Heart left ventricle (tissue), 16 donors: Measurements from ENCODE around the gene DCUN1D1. TPM values are rescaled to one million over a fixed set of nuclear protein-coding genes. Genes with fewer than 3 reads are reported as not detected.
"Not testable (repeated sequence)": the region's sequence is repeated elsewhere in the genome, so short reads cannot be mapped to it uniquely, and the experiment has no call there.

ENCODE experiments used
- ATAC-seq, 4 donors: fragments of 200-7000 bp; cut with Tn5 transposase; one replicate each; pipeline ENCODE4 v1.9.1; 2020 to 2022; ENCODE audit warnings: moderate library complexity in 4 of 4, mild to moderate bottlenecking in 3 of 4, moderate number of reproducible peaks in 1 of 4
- DNase-seq, 5 donors: peaks; one replicate each; pipeline ENCODE4 v3.0.0-alpha.2; 2020
- H3K27ac ChIP-seq, 12 donors: fragments of 200-600 bp; sonication (generic) in 4 of 12; one replicate each; pipeline versions ENCODE4 v1.5.0 to v1.8.0; 2016 to 2022; ENCODE audit warnings: mild to moderate bottlenecking in 2 of 12
- H3K27me3 ChIP-seq, 9 donors: fragments of 200-600 bp; sonication (generic) in 2 of 9; one replicate each; pipeline versions ENCODE4 v1.5.1 to v1.8.0; 2016 to 2022; ENCODE audit warnings: mild to moderate bottlenecking in 3 of 9
- H3K36me3 ChIP-seq, 9 donors: fragments of 200-600 bp; sonication (generic) in 2 of 9; one replicate each; pipeline versions ENCODE4 v1.5.0 to v1.8.0; 2018 to 2022; ENCODE audit warnings: mild to moderate bottlenecking in 2 of 9
- H3K4me1 ChIP-seq, 12 donors: fragments of 200-600 bp; sonication (generic) in 4 of 12; one replicate each; pipeline versions ENCODE4 v1.5.0 to v1.8.0; 2016 to 2022; ENCODE audit warnings: mild to moderate bottlenecking in 3 of 12
- H3K4me3 ChIP-seq, 12 donors: fragments of 200-600 bp; sonication (generic) in 4 of 12; one replicate each; pipeline versions ENCODE4 v1.5.0 to v1.8.0; 2017 to 2022; ENCODE audit warnings: mild to moderate bottlenecking in 9 of 12, moderate library complexity in 4 of 12
- H3K9me3 ChIP-seq, 12 donors: fragments of 200-600 bp; sonication (generic) in 4 of 12; one replicate each; pipeline versions ENCODE4 v1.5.0 to v1.8.0; 2016 to 2022; ENCODE audit warnings: mild to moderate bottlenecking in 1 of 12
- CTCF ChIP-seq, 12 donors: fragments of 200-600 bp; sonication (generic) in 4 of 12; IDR thresholded peaks; one replicate each; pipeline versions ENCODE4 v1.5.0 to v1.8.0; 2018 to 2022; ENCODE audit warnings: antibody characterized with exemption in 12 of 12, mild to moderate bottlenecking in 5 of 12
- POLR2A ChIP-seq, 2 donors: fragments of 450-650 bp; IDR thresholded peaks; one replicate each; pipeline ENCODE4 v1.6.1; 2017; ENCODE audit warnings: antibody characterized with exemption in 2 of 2, mild to moderate bottlenecking in 2 of 2, moderate library complexity in 2 of 2
- WGBS, 4 donors: extraction: QIAGEN DNeasy Blood & Tissue Kit in 2 of 4; methylation state at CpG; one replicate each; pipeline versions ENCODE4 v1.1.5 to v1.1.7; 2013 to 2018; 5-methylcytosine and 5-hydroxymethylcytosine counted together
- intact Hi-C, 10 donors: fragments of 100-400 bp; cut with DNase I; formaldehyde crosslinking; loops; one replicate each; pipeline versions ENCODE4 v1.11.1 to v1.14.2; 2022
- polyA plus RNA-seq, 2 donors: library from polyadenylated mRNA; stranded (reverse); fragments of 200-250 nt; gene quantifications; one replicate each; pipeline ENCODE4 v1.2.3, GENCODE V29; 2013
- total RNA-seq, 9 donors: library from RNA; depleted of rRNA in 2 of 9; stranded (reverse); fragments of >200 nt in 2 of 9; fragmentation: NEBNext Ultra II Directional in 3 of 9; extraction: Animal tissue kit (Norgen Biotek cat#: 25700) in 3 of 9; gene quantifications; one replicate each; pipeline versions ENCODE4 v1.1.0 to v1.2.4, GENCODE V29; 2016 to 2023
- donor health status: ischemic (EF 13 %, LVEDD 7.1; RV severe dilation, severe dysfunction).
- donor health status: healthy with polysubstance abuse.
- donor health status: DM: no; HTN: yes; CAD: no.
- donor health status: DM: no; HTN: no; CAD: no.
- donor health status: ischemic (EF 25% LVEDD 6.9; RV normal size, moderate dysfunction).
- donor health status: ischemic (EF 25% LVEDD 5.7; RV mildly dilated, moderate dysfunction).
- donor health status: healthy.
- donor health status: DM: yes; HTN: yes; CAD: no.
- donor health status: ischemic (EF 35%, LVEDD 5.7; RV mildly dilated, moderate dysfunction).
- donor health status: nonischemic (EF 11% LVEDD 7.7; RV severe dilation, severe dysfunction).
- donor health status: DM: yes; HTN: yes; CAD: no.
- donor health status: PGD.
- donor health status: ischemic (EF 29% LVEDD 5.4; RV normal size, mild dysfunction).
- donor health status: nonischemic (EF 23%, LVEDD 6.1; RV moderate dilation, normal function).

The DCUN1D1 gene
- total and polyA plus RNA-seq, 11 donors: 5.4 to 43.0 (median 34.8) TPM

GRCh38 chr3:182999767-183000166 is 19.4 kb upstream of the DCUN1D1 start:
- Histone ChIP-seq H3K9me3 (peaks cover 0 to 3% (median 0%) of the 10 kb centered on the region in 12 donors), H3K27ac (no peak overlapping the region), H3K36me3 (no peaks in the 10 kb centered on the region), H3K4me1 (no peaks in the 10 kb centered on the region), H3K27me3 (no peaks in the 10 kb centered on the region), H3K4me3 (no peak overlapping the region)
- TF ChIP-seq CTCF (IDR thresholded peaks at IDR 0.05): no peak
- TF ChIP-seq POLR2A (IDR thresholded peaks at IDR 0.05): no peak
- 78 to 100% (median 82%) methylated on average over 1 of the region's 1 CpG for WGBS, 4 donors
- no peak for ATAC-seq
- intact Hi-C loops: no loop called here
- no peak for DNase-seq

- H3K27me3 ChIP-seq, intact Hi-C loops, H3K27ac ChIP-seq, DNase-seq, ATAC-seq, H3K4me1 ChIP-seq, H3K4me3 ChIP-seq, H3K36me3 ChIP-seq: not testable (repeated sequence)
- H3K9me3 ChIP-seq: peaks cover 0 to 20% (median 0%) of the 10 kb centered on the region in 12 donors
- 94 to 96% (median 94%) methylated on average over 4 of the region's 4 CpGs for WGBS, 4 donors
Measured at GRCh38 chr3:182993486-182994201, 13.3 kb upstream of the DCUN1D1 start.

GRCh38 chr3:182989566-182989965 is 9.2 kb upstream of the DCUN1D1 start:
- WGBS, 4 donors: 68 to 75% (median 71%) methylated on average over 3 of the region's 3 CpGs
- no peak for DNase-seq
- TF ChIP-seq POLR2A (IDR thresholded peaks at IDR 0.05) (no peak), CTCF (IDR thresholded peaks at IDR 0.05) (no peak)
- no peaks in the 10 kb centered on the region for H3K27me3 ChIP-seq
- H3K9me3 ChIP-seq: peaks cover 0 to 15% (median 0%) of the 10 kb centered on the region in 12 donors
- H3K4me3 ChIP-seq: no peak overlapping the region
- no peak overlapping the region for H3K27ac ChIP-seq
- intact Hi-C loops: no loop called here
- H3K4me1 ChIP-seq: no peaks in the 10 kb centered on the region
- ATAC-seq: no peak
- no peaks in the 10 kb centered on the region for H3K36me3 ChIP-seq

- intact Hi-C loops: no loop called here
- DNase-seq (no peak), ATAC-seq (no peak)
- Histone ChIP-seq H3K9me3 (no peaks in the 10 kb centered on the region), H3K36me3 (no peaks in the 10 kb centered on the region), H3K4me1 (peaks cover 0 to 4% (median 1%) of the 10 kb centered on the region in 12 donors), H3K27ac (no peak overlapping the region), H3K27me3 (no peaks in the 10 kb centered on the region), H3K4me3 (no peak overlapping the region)
- 84 to 89% (median 85%) methylated on average over 5 to 6 of the region's 6 CpGs for WGBS, 4 donors
- no peak for TF ChIP-seq CTCF (IDR thresholded peaks at IDR 0.05)
- TF ChIP-seq POLR2A (IDR thresholded peaks at IDR 0.05): no peak
Measured at GRCh38 chr3:182986021-182986420, 5.7 kb upstream of the DCUN1D1 start.

- intact Hi-C loops: no loop called here
- no peaks in the 10 kb centered on the region for H3K27me3 ChIP-seq
- H3K27ac ChIP-seq: no peak overlapping the region
- H3K4me1 ChIP-seq: peaks cover 2 to 14% (median 7%) of the 10 kb centered on the region in 12 donors
- ATAC-seq (no peak), DNase-seq (no peak)
- H3K4me3 ChIP-seq: no peak overlapping the region
- TF ChIP-seq CTCF (IDR thresholded peaks at IDR 0.05) (no peak), POLR2A (IDR thresholded peaks at IDR 0.05) (no peak)
- no peaks in the 10 kb centered on the region for H3K36me3 ChIP-seq
- H3K9me3 ChIP-seq: no peaks in the 10 kb centered on the region
Measured at GRCh38 chr3:182983876-182984275, 3.5 kb upstream of the DCUN1D1 start.
